SU-DHL-6 (cell line): ENCODE data around the gene TMEM80.

ENCODE experiments used
- CTCF ChIP-seq: fragments of 200-600 bp; sonication (generic); IDR thresholded peaks from one replicate; pipeline ENCODE4 v1.5.1; 2017; ENCODE audit warnings: antibody characterized with exemption, mild to moderate bottlenecking, low read length, moderate library complexity; ENCODE audit not compliant: insufficient read depth, poor library complexity, severe bottlenecking
- EZH2phosphoT487 ChIP-seq: fragments of 200-600 bp; sonication (generic), shearing (Covaris generic); conservative IDR thresholded peaks from 2 replicates; pipeline ENCODE4 v1.6.1; 2018; ENCODE audit warnings: mild to moderate bottlenecking, antibody characterized with exemption, low read length, moderate library complexity, mixed read lengths

- peak; percentile 91 for TF ChIP-seq CTCF
- no peak for TF ChIP-seq EZH2phosphoT487
Observed at GRCh38 chr11:723120-723883, 27.7 kb downstream of the TMEM80 start.
